Measurements from ENCODE around the gene INPP5K.

DNA sequence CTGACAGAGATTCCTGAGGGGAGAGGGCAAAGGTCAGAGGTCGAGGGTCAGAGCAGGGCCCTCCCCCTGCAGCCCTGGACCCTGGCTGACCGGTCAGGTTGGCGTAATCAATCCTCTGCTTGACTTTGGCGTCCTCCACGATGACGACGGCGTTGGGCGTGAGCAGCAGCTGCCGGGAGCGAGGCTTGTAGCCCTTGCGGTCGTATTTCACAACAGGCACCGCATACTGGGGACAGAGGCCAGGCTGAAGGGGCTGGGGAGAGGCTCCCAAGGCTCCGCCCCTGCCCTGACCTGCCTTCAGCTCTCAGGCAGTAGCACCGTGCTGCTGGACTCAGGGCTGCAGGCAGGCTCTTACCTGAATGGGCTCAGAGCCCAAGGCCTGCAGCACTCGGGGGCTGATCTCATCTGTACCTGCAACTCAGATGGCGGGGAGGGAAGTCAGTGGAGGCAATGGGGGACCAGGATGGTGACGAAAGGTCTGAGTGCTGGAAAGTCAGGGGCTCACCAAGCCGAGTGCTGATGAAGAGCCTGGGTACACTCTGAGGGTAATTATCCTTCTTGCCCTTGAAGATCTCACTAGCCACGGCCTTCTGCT, 48.4 kb downstream of the INPP5K start:
- TF ChIP-seq EP300 (IDR thresholded peaks at IDR 0.05) = no peak
- TF ChIP-seq, protein P1, sequence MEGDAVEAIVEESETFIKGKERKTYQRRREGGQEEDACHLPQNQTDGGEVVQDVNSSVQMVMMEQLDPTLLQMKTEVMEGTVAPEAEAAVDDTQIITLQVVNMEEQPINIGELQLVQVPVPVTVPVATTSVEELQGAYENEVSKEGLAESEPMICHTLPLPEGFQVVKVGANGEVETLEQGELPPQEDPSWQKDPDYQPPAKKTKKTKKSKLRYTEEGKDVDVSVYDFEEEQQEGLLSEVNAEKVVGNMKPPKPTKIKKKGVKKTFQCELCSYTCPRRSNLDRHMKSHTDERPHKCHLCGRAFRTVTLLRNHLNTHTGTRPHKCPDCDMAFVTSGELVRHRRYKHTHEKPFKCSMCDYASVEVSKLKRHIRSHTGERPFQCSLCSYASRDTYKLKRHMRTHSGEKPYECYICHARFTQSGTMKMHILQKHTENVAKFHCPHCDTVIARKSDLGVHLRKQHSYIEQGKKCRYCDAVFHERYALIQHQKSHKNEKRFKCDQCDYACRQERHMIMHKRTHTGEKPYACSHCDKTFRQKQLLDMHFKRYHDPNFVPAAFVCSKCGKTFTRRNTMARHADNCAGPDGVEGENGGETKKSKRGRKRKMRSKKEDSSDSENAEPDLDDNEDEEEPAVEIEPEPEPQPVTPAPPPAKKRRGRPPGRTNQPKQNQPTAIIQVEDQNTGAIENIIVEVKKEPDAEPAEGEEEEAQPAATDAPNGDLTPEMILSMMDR (IDR thresholded peaks at IDR 0.05) = no peak
- TF ChIP-seq POLR2A (IDR thresholded peaks at IDR 0.05) = no peak
